ENCODE measurements around the gene CATSPER1.

Gene CATSPER1

DNA sequence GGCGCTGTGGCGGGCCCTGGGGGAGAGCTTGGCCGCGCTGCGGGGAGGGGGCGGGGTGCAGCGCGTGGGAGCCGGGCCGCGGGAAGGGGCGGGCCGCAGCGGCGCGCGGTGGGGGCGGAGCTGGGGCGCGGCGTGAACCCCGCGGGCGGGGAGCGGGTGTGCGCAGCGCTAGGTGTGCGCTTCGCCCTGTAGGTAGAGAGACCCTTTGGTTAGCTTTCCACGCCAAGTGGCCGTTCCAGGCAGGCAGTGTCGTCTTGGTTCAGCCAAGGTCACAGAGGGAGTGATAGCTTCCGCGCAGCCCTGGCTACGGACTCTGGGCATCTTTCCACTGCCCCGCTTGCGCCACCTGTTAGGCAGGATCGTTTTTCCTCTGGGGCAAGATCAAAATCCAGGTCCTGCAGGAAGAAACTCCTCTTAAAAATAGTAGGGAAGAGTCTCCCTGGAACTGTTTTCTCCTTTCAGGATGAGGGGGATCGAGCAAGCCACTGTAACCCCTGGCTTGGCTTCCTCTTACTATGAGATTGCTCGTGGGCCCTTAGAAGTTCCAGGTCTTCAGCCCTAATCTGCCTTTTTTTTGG, 23.5 kb downstream of the CATSPER1 start:
- DNase-seq (ENCODE audit: low read depth in 2 of 2): peak; percentile 66

DNA sequence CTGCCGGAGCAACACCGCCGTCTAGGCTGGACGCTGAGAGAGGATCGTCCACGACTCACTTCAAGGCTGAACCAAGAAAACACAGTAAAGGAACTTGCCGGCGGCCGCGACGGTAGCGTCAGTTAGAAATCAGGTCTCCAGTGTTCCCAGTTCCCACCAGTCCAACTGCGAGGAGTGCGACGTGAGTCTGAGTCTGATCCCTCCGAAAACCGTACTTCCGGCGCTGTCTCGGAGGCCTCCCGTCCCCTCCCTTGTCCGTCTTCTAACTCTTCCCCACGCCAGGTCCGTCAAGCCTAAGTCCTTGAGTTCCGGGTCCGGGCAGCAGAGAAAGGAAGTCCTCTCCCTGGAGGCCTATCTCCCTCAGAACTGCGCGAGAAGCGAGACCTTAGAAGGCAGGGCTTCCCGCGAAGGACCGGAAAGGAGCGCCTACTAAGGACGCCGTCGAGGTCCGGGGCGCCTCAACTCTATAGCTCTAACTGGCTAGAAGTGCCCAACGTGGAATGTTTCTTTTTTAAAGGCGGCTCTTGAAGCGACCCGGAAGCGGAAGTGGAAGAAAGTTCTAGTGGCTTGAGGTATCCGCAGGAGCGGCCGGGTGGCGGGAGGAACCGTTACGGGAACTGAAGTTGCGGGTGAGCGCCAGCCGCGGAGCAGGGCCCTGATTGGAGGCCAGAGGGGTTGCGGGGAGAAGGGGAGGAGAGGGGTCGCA, 24.2 kb downstream of the CATSPER1 start, which contains the start of the genes BANF1 and EIF1AD:
BANF1 (plus strand) TSS at position 562 of the 706 bp plus-strand sequence. CDS start 748 bp downstream, outside the sequence.
EIF1AD (minus strand) TSS at position 216 of the 706 bp plus-strand sequence. CDS start 1,768 bp downstream, outside the sequence.
- DNase-seq (ENCODE audit: low read depth in 2 of 2): peak; percentile 75 to 83

DNA sequence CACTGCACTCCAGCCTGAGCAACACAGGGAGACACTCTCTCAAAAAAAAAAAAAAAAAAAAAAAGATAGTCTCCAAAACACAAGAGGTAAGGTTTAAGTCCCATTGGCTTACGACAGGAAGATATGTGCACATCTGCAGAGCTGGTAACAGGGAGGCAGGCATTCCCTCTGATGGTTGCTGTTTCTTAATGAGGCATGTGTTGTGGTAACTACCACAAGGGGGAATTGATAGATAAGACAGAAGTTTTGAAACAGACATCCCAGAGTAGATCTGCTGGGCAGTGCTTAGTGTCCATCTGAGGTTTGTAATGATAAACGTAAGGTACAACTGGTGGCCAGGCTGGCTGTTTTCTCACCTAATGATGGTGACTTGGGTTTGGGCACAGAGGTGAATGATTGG, 29.0 kb downstream of the CATSPER1 start:
- no peak for DNase-seq (ENCODE audit: low read depth in 2 of 2)

DNA sequence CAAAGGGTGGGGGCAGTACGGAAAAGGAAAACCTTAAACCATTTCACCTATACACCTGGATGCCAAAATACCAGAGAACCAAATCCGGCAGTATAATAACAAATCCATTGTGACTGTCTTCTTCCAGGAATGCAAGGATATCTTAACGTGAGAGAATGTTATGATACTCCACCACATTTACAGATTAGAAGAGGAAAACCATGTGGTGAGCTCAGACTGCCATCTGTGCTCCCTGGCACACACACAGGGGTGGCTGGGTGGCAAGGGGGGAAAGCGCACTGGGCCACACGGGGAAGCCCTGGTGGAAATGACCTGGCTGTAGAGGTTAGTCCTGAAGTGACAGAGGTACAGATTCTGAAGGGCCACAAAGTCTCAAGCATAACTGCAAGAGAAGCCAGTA, 34.2 kb downstream of the CATSPER1 start:
- no peak for DNase-seq (ENCODE audit: low read depth in 2 of 2)

- peak; percentile 69 to 91 for DNase-seq (ENCODE audit: low read depth in 2 of 2)
Observed at GRCh38 chr11:65988791-65989592, 37.3 kb downstream of the CATSPER1 start.

DNA sequence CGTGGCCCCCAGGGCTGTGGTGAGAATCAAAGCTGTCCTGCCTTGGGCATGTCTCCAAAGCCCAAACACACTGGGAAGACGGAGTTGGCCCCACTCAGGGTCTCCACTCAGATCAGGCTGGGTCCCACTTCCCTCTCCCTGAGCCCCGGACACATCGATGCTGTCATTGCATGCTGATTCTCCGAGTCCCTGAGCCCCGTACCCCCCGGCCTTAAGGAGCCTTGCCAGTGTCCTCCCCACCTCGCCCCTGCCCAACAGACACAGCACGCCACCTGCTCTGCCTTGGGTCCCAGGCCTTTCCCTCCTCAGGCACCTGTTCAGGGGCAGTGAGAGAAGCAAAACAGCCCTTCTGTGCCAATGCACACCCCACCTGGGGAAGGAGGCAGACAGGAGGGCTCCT, 38.9 kb downstream of the CATSPER1 start:
- no peak for DNase-seq (ENCODE audit: low read depth in 2 of 2)

- DNase-seq (ENCODE audit: low read depth in 2 of 2): no peak
Observed at GRCh38 chr11:65983589-65983987, 42.7 kb downstream of the CATSPER1 start.

GRCh38 chr11:65982824-65983588, 43.3 kb downstream of the CATSPER1 start:
- no peak for DNase-seq (ENCODE audit: low read depth in 2 of 2)

DNA sequence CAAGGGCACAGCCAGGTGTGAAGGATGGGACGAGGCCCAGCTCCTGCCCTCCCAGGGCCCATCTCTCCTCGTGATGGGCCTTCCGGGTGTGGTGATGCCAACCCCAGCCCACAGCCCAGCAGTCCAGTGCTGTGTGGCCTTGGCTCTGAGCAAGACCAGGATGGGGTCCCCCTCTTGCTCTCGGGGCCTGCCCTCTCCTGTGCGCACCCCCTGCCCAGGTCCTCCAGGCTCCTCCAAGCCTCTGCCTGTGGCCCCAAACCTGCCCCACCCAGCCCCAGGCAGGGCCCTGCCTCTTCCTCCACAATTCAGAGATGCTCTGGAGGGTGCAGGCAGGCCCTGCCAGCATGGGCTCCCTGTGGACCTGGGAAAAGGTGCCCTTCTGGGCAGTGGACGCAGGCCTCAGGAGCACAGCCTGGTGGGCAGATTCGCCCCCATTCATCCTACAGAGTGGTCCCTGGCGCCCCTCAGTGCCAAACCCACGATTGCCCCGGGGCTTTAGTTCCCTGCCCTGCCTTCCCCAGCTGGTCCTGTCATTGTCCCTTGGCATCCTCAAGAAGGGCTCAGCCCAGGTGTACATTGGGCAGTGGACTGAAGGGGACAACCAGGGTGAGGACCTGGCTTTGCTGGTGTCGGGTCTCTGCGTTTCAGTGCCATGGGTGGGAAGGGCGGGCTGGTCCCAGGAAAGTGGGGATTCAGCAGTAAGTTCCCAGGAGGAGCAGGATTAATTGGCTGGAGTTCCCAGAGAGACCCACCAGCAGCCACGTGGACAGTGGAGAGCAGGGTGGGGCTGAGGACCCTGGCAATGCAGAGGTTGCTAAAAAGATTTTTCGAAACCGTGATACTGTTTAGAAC, 44.1 kb downstream of the CATSPER1 start:
- no peak for DNase-seq (ENCODE audit: low read depth in 2 of 2)

DNA sequence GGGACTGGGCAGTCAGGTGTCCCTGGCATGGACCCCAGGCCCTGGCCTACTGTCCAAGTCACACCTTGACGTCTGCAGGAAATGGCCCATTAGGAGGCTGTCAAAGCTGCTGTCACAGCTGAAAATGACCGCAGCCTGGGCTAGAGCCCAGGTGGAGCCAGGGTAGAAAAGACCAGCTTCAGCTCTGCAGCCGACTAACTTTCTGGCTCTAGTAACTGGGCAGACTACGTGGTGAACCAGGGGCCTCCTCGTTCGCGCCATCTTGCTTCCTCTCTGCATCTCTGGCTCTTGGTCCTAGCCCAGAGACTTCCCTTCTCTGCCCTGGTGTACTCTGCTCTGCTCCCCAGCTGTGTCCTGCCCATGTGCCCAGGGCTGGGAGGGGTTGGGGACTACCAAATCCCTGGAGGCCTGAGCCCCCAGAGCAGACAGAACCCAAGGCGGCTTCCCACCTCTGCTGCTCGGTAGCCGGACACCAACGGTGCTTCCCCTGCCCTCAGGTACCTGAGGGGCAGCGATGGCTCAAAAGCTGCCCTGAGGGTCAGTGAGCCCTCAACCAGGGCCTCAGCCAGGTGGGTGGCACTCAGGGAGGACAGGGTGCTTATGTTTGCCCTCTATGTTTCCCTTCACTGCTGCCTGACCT, 45.1 kb downstream of the CATSPER1 start:
- DNase-seq (ENCODE audit: low read depth in 2 of 2): no peak

GRCh38 chr11:65979261-65979759, 47.0 kb downstream of the CATSPER1 start:
- DNase-seq (ENCODE audit: low read depth in 2 of 2): no peak

GRCh38 chr11:65978391-65979238, 47.7 kb downstream of the CATSPER1 start:
- DNase-seq (ENCODE audit: low read depth in 2 of 2): no peak

DNA sequence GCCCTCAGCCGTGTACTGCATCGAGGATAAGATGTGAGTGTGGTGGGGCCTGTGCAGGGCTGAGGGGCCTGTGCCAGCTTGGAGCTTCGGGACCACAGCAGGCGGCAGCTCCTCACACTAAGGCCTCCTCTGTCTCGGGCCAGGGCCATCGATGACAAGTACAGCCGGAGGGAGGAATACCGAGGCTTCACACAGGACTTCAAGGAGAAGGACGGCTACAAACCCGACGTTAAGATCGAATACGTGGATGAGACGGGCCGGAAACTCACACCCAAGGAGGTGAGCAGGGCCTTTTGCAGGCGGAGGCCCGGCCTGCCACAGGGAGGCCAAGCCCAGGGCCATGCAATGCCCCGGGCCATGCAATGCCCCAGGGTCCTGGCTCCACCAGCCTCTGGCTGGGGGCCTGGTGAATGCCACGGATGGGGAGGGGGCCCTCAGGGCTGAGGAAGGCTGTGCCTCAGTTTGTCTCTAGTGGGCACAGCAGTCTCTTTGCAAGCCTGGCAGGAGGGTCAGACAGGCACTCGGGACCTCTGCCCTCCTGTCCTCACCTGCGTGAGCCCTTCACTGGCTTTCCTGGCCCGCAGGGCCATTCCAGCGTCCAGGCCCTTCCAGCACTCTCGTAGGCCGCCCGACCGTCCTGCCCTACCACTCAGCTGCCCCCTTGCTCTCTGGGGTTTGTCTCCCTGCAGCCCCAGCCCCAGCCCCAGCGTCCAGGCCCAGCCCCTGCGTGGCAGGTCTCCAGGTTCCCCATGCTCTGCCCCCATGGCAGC, 48.5 kb downstream of the CATSPER1 start:
- DNase-seq (ENCODE audit: low read depth in 2 of 2): no peak

GRCh38 chr11:65976216-65977176, 49.8 kb downstream of the CATSPER1 start:
- no peak for DNase-seq (ENCODE audit: low read depth in 2 of 2)

DNA sequence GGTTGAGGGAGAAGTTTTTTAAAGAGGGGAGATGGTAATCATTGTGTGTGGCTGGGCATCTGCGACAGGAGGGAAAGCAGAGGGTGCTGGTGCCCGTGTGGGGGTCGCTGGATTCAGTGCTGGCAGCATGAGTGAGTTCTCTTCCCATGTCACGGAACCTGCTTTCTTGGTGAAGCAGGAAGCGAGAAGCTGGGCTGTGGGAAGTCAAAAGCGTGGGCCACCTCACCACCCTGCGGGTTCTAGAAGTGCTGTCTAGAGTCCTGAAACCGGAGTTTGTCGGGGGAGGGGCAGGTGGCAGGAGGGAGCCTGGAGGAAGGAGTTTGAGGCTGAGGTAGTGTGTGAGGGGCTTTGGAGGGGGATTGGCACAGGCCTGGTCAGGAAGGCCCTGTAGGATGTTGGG, 50.5 kb downstream of the CATSPER1 start:
- no peak for DNase-seq (ENCODE audit: low read depth in 2 of 2)

- DNase-seq (ENCODE audit: low read depth in 2 of 2): no peak
Observed at GRCh38 chr11:65973439-65974110, 52.7 kb downstream of the CATSPER1 start.

- no peak for DNase-seq (ENCODE audit: low read depth in 2 of 2)
Observed at GRCh38 chr11:65972116-65972515, 54.2 kb downstream of the CATSPER1 start.
